Measurements from ENCODE around the gene OPTC.
A peak's percentile ranks its signal among the peaks of the same experiment; 100 is the strongest.

Gene OPTC

GRCh38 chr1:203536980-203537455 is 43.1 kb downstream of the OPTC start:
- Histone ChIP-seq H3K27ac (ENCODE audit: low read depth, low read length) (no peak overlapping the region), H3K27me3 (ENCODE audit: control insufficient read depth, insufficient read depth, low read length) (no peaks in the 10 kb centered on the region; the same call in 1 of the 2 replicates), H3K4me1 (ENCODE audit: control insufficient read depth, insufficient read depth, low read length) (peaks cover 3% of the 10 kb centered on the region; the same call in 1 of the 2 replicates), H3K9ac (ENCODE audit: low read depth, low read length) (no peak overlapping the region), H3K4me3 (ENCODE audit: low read depth, low read length) (no peak overlapping the region), H3K9me3 (ENCODE audit: control insufficient read depth, insufficient read depth, low read length) (no peaks in the 10 kb centered on the region), H3K36me3 (ENCODE audit: control insufficient read depth, insufficient read depth, low read length) (no peaks in the 10 kb centered on the region)

DNA sequence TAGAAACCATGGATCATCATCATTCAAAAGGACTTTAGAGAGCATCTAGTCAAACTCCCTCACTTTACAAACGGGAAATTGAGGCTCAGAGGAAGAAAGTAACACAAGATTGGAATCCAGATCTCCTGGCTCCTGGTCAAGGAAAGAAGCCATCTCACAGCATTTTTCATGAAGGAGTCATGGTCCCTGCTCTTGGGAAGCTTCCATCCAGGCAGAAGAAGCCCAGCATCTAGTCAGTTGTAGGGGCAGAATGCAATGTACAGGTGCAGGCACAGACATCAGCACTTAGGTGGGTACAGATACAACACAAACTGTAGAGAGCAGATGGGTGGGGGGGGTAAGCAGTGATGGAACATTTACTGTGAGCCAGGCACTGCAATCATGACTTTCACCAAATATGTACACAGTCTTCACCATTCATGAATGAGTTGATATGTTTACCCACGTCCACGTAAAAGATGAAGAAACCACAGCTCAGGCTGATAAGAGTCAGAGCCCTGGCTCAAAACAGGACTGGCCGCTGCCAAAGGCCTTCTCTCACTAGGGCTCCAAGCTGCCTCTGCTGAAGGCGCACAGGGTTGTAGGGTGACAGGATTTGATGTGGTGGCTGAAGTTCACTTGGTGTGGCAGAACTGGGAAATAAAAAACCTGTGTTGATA is 44.0 kb downstream of the OPTC start:
- Histone ChIP-seq H3K27me3 (ENCODE audit: control insufficient read depth, insufficient read depth, low read length) (no peaks in the 10 kb centered on the region; the same call in 1 of the 2 replicates), H3K4me3 (ENCODE audit: low read depth, low read length) (no peak overlapping the region), H3K36me3 (ENCODE audit: control insufficient read depth, insufficient read depth, low read length) (no peaks in the 10 kb centered on the region), H3K27ac (ENCODE audit: low read depth, low read length) (no peak overlapping the region), H3K9me3 (ENCODE audit: control insufficient read depth, insufficient read depth, low read length) (no peaks in the 10 kb centered on the region), H3K9ac (ENCODE audit: low read depth, low read length) (no peak overlapping the region), H3K4me1 (ENCODE audit: control insufficient read depth, insufficient read depth, low read length) (peaks cover 3% of the 10 kb centered on the region; the same call in 1 of the 2 replicates)

- no peaks in the 10 kb centered on the region; the same call in 1 of the 2 replicates for H3K27me3 ChIP-seq (ENCODE audit: control insufficient read depth, insufficient read depth, low read length)
- H3K9me3 ChIP-seq (ENCODE audit: control insufficient read depth, insufficient read depth, low read length), result no peaks in the 10 kb centered on the region
- H3K9ac ChIP-seq (ENCODE audit: low read depth, low read length), result no peak overlapping the region
- no peak overlapping the region for H3K27ac ChIP-seq (ENCODE audit: low read depth, low read length)
- peaks cover 3% of the 10 kb centered on the region; the same call in 1 of the 2 replicates for H3K4me1 ChIP-seq (ENCODE audit: control insufficient read depth, insufficient read depth, low read length)
- no peaks in the 10 kb centered on the region for H3K36me3 ChIP-seq (ENCODE audit: control insufficient read depth, insufficient read depth, low read length)
- no peak overlapping the region for H3K4me3 ChIP-seq (ENCODE audit: low read depth, low read length)
These were observed 44.8 kb downstream of the OPTC start for GRCh38 chr1:203538726-203539125.

GRCh38 chr1:203539831-203540546 is 46.0 kb downstream of the OPTC start:
- Histone ChIP-seq H3K27ac (ENCODE audit: low read depth, low read length) (no peak overlapping the region), H3K27me3 (ENCODE audit: control insufficient read depth, insufficient read depth, low read length) (no peaks in the 10 kb centered on the region), H3K36me3 (ENCODE audit: control insufficient read depth, insufficient read depth, low read length) (no peaks in the 10 kb centered on the region), H3K4me3 (ENCODE audit: low read depth, low read length) (no peak overlapping the region), H3K9ac (ENCODE audit: low read depth, low read length) (no peak overlapping the region), H3K4me1 (ENCODE audit: control insufficient read depth, insufficient read depth, low read length) (peaks cover 13% of the 10 kb centered on the region), H3K9me3 (ENCODE audit: control insufficient read depth, insufficient read depth, low read length) (no peaks in the 10 kb centered on the region)

GRCh38 chr1:203544485-203544884 is 50.5 kb downstream of the OPTC start:
- Histone ChIP-seq H3K4me1 (ENCODE audit: control insufficient read depth, insufficient read depth, low read length) (peaks cover 38% of the 10 kb centered on the region), H3K27ac (ENCODE audit: low read depth, low read length) (no peak overlapping the region), H3K4me3 (ENCODE audit: low read depth, low read length) (no peak overlapping the region)

GRCh38 chr1:203544978-203545816 is 51.2 kb downstream of the OPTC start:
- peaks cover 37% of the 10 kb centered on the region for H3K4me1 ChIP-seq (ENCODE audit: control insufficient read depth, insufficient read depth, low read length)
- no peak overlapping the region for H3K4me3 ChIP-seq (ENCODE audit: low read depth, low read length)
- no peaks in the 10 kb centered on the region for H3K9me3 ChIP-seq (ENCODE audit: control insufficient read depth, insufficient read depth, low read length)
- no peak overlapping the region for H3K27ac ChIP-seq (ENCODE audit: low read depth, low read length)
- no peak overlapping the region for H3K9ac ChIP-seq (ENCODE audit: low read depth, low read length)
- H3K36me3 ChIP-seq (ENCODE audit: control insufficient read depth, insufficient read depth, low read length), result no peaks in the 10 kb centered on the region
- no peaks in the 10 kb centered on the region for H3K27me3 ChIP-seq (ENCODE audit: control insufficient read depth, insufficient read depth, low read length)

More at GRCh38 chr1:203544485-203544884, 50.5 kb downstream of the OPTC start:
- no peak overlapping the region for H3K9ac ChIP-seq (ENCODE audit: low read depth, low read length)
- H3K27me3 ChIP-seq (ENCODE audit: control insufficient read depth, insufficient read depth, low read length), result no peaks in the 10 kb centered on the region
- H3K9me3 ChIP-seq (ENCODE audit: control insufficient read depth, insufficient read depth, low read length), result no peaks in the 10 kb centered on the region
- H3K36me3 ChIP-seq (ENCODE audit: control insufficient read depth, insufficient read depth, low read length), result no peaks in the 10 kb centered on the region

DNA sequence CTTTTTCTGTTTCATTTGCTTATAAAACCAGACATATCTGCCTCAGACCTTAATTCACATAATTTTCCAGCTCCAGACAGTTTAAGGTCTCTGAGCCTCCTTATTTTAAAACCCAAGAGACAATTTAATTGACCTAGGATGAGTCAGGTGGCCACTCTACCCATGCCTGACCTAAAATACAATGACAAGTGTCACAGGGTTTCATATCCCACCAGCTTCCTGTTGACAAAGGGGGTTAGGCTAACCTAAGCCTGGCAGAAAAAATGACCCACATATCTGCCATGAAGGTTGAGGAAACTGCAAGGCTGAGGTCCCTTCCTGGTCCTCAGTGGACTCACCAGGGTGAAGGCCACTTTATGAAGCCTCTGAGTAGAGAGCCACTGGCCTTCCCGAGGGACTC is 52.3 kb downstream of the OPTC start:
- no peak overlapping the region for H3K9ac ChIP-seq (ENCODE audit: low read depth, low read length)
- peaks cover 37% of the 10 kb centered on the region for H3K4me1 ChIP-seq (ENCODE audit: control insufficient read depth, insufficient read depth, low read length)
- no peak overlapping the region for H3K27ac ChIP-seq (ENCODE audit: low read depth, low read length)
- H3K4me3 ChIP-seq (ENCODE audit: low read depth, low read length), result no peak overlapping the region
- no peaks in the 10 kb centered on the region for H3K36me3 ChIP-seq (ENCODE audit: control insufficient read depth, insufficient read depth, low read length)
- H3K9me3 ChIP-seq (ENCODE audit: control insufficient read depth, insufficient read depth, low read length), result no peaks in the 10 kb centered on the region
- H3K27me3 ChIP-seq (ENCODE audit: control insufficient read depth, insufficient read depth, low read length), result no peaks in the 10 kb centered on the region

DNA sequence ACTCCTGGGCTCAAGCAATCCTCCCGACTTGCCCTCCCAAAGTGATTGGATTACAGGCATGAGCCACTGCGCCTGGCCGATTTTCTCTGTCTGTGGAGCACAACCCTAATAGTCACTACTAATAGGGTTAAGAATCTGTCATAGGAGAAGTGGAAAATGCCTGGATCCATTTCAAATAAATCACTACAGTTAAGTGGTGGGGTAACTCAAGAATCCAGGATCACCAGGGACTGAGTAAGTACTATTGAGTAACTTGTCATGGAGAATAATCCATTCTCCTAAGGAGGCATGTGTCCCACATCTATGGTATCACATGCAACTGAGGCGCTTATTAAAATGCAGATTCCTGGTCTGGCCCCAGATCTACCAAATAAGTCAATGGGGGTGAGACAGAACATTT is 53.2 kb downstream of the OPTC start:
- H3K27ac ChIP-seq (ENCODE audit: low read depth, low read length), result no peak overlapping the region

GRCh38 chr1:203547771-203548421 is 53.9 kb downstream of the OPTC start:
- Histone ChIP-seq H3K27ac (ENCODE audit: low read depth, low read length) (no peak overlapping the region), H3K9ac (ENCODE audit: low read depth, low read length) (no peak overlapping the region), H3K9me3 (ENCODE audit: control insufficient read depth, insufficient read depth, low read length) (no peaks in the 10 kb centered on the region), H3K4me3 (ENCODE audit: low read depth, low read length) (no peak overlapping the region), H3K36me3 (ENCODE audit: control insufficient read depth, insufficient read depth, low read length) (no peaks in the 10 kb centered on the region), H3K4me1 (ENCODE audit: control insufficient read depth, insufficient read depth, low read length) (peaks cover 37% of the 10 kb centered on the region), H3K27me3 (ENCODE audit: control insufficient read depth, insufficient read depth, low read length) (no peaks in the 10 kb centered on the region)

More for the DNA sequence above, 53.2 kb downstream of the OPTC start:
- Histone ChIP-seq H3K4me1 (ENCODE audit: control insufficient read depth, insufficient read depth, low read length) (peaks cover 37% of the 10 kb centered on the region), H3K9ac (ENCODE audit: low read depth, low read length) (no peak overlapping the region), H3K27me3 (ENCODE audit: control insufficient read depth, insufficient read depth, low read length) (no peaks in the 10 kb centered on the region), H3K9me3 (ENCODE audit: control insufficient read depth, insufficient read depth, low read length) (no peaks in the 10 kb centered on the region), H3K36me3 (ENCODE audit: control insufficient read depth, insufficient read depth, low read length) (no peaks in the 10 kb centered on the region), H3K4me3 (ENCODE audit: low read depth, low read length) (no peak overlapping the region)

GRCh38 chr1:203548892-203549291 is 54.9 kb downstream of the OPTC start:
- Histone ChIP-seq H3K27ac (ENCODE audit: low read depth, low read length) (peak overlapping the region; percentile 14), H3K9ac (ENCODE audit: low read depth, low read length) (no peak overlapping the region), H3K27me3 (ENCODE audit: control insufficient read depth, insufficient read depth, low read length) (no peaks in the 10 kb centered on the region)

More at GRCh38 chr1:203548892-203549291, 54.9 kb downstream of the OPTC start:
- Histone ChIP-seq H3K4me3 (ENCODE audit: low read depth, low read length) (no peak overlapping the region), H3K36me3 (ENCODE audit: control insufficient read depth, insufficient read depth, low read length) (no peaks in the 10 kb centered on the region), H3K9me3 (ENCODE audit: control insufficient read depth, insufficient read depth, low read length) (no peaks in the 10 kb centered on the region), H3K4me1 (ENCODE audit: control insufficient read depth, insufficient read depth, low read length) (peaks cover 37% of the 10 kb centered on the region)

Measured in HUES48 (cell line).